GM18508 (cell line): ENCODE results near the gene MAP2K6.

ENCODE experiments used
- ATAC-seq: cut with Tn5 transposase; IDR thresholded peaks from one replicate; pipeline ENCODE4 v1.9.1; 2021; ENCODE audit warnings: moderate number of reproducible peaks; ENCODE audit not compliant: insufficient read depth, unreplicated experiment

The MAP2K6 gene

DNA sequence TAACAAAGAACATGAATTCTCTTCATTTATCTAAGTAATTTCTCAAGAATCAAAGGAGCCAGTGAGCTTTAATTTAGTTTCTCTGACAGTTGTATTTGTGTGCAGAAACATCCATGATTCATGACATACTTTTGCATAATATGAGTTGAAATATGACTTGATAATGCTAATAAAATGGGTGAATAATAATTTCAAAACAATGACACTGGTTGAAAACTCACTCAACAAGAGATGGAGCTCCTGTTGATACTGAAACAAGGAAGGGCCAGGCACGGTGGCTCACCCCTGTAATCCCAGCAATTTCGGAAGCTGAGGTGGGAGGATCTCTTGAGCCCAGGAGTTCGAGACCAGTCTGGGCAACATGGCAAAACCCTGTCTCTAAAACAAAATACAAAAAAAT lies 147.0 kb downstream of the MAP2K6 start:
- ATAC-seq = no peak

DNA sequence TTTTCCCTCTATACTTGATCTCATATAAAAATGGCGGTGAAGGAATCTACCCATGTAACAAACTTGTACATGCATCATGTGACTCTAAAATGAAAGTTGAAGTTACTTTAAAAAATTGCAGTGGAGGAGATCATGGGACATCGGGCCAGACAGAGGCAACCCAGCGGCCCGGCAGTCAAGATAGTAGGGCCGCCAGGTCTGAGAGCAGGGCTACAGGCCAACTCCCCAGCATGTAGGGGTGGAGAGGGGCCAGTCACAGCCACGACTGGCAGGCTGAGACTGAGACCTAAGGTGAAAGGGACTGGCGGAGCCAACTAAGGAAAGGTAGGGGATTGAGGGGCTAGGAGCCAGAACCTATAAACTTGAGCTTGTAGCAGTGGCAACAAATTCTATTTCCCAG lies 150.9 kb downstream of the MAP2K6 start:
- no peak for ATAC-seq

DNA sequence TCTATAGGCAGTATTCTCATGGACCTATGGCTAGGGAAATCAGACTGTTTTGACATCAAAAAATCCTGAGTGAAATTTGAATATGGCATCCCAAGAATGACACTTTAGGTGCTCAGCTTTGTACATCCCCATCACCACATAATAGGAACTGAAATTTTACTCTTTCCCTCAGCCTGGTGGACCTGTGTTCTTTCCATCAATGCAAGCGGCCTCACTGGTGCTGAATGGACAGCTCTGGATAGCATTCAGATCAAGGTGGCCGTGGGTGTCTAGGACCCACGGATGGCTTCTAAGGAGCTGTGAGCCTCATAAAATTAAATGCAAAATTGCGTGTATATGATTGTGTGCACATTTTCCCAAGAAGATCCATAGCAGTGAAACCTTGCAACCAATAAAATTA lies 152.6 kb downstream of the MAP2K6 start:
- ATAC-seq = no peak

DNA sequence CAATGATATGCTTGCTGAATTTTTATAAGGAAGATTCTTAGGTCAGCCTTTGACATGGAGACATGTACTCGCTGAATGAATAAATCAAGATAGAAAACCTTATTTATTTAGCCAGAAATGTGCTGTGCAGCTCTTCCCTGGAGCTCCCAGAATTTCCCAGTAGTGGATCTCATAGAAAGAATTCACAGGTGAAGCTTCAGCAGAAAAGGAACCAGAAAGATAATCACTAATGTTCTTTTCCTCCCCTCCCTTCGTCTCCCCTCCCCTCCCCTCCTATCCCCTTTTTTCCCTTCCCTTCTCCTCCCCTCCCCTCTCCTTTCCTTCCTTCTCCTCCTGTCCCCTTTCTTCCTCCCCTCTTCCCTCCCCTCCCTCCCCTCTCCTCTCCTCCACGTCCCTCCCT lies 158.2 kb downstream of the MAP2K6 start:
- no peak for ATAC-seq

DNA sequence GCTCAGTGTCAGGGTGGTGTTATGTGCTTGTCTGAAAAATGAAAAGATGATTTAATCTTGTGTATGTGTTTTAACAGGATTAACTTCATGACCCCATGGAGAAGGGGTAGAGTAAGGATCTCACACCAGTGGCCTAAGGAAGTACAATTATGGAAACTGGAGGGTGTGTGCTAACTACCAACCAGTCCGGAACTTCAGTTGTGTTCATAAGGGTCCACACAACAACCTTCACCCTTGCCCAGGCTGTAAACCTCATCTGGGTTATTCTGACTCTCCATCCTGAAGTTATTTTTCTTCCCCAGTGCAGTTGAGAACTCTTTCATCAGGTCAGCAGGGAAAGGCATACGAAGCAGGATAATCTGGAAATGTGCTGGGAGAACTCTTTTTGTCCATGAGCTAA lies 158.9 kb downstream of the MAP2K6 start:
- ATAC-seq = no peak

DNA sequence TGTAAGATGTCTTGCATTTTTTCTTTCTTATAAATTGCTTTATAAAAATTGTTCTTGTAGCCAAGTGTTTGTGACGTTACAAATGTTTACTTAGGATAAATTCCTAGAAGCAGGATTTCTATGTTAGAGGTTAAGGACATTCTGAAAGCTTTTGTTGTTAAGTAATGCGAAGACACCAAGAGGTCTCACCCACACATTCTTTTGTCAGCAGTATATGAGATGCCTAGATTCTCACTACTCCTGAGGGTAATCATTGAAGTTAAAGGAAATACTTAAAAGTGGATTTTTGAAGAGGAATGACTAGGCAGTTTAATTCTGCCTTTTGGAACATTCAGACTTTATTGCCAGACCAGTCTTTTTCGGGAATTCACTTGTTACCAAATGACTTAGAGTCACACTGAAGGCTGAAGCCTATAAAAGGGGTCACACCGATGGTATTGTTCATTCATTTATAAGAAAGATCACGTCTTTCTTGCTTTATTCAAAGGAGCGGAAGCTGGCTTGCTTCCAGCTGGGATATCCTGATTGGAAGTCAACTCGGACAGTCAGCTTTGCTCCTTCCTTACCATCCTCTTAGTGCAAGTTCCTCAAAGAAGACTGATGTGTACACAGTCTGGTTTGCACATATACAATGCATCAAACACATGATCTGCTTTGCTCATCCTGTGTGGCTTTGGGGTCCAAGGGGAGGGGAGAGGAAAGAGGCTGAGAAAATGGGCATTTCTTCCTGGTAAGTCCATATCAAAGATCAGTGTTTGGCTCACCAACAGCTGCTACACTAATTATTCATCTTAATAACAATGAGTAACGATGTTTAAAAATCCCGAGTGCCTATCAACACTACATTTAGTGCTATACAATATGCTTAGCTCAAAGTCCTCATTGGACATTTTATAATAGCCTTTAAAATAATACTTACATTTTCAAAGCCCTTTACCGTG lies 160.0 kb downstream of the MAP2K6 start:
- ATAC-seq = no peak

DNA sequence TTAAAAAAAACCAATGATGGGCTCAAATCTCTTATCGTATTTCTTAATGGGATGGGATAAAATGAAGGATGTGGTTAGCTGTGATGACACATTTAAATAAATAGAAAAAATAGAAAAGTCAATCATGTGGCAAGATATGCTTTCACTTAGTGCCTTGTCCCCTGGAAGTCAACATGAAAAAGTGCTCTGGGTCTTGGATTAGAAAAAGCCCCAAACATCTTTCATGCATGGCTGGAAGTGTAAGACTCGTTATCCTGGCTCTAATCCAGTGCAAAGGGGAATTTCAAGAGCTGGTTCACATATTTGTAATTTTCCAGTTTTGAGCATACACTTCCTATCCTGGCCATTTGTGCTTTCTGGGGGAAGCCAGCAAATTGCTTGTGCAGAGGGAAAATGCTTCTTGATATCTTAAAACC lies 160.9 kb downstream of the MAP2K6 start:
- no peak for ATAC-seq

DNA sequence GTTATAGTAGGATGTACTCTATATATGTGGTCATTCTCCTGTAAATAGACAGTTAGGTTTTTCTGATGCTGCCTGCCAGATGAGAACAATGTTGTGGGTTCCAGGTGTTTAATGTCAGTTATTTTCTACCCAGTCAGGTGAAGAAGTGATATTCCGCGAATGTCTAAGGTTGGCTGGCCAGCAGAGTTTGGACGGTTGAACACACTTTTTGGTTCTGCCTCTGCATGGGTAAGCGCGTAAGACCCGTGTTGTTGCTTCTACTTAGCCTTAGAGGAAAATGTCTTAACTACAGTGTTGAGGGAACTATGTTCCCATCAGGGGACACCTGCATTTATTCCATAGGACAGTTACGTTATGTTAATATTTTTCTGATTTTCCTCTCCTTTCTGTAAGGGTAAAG lies 162.6 kb downstream of the MAP2K6 start:
- no peak for ATAC-seq

DNA sequence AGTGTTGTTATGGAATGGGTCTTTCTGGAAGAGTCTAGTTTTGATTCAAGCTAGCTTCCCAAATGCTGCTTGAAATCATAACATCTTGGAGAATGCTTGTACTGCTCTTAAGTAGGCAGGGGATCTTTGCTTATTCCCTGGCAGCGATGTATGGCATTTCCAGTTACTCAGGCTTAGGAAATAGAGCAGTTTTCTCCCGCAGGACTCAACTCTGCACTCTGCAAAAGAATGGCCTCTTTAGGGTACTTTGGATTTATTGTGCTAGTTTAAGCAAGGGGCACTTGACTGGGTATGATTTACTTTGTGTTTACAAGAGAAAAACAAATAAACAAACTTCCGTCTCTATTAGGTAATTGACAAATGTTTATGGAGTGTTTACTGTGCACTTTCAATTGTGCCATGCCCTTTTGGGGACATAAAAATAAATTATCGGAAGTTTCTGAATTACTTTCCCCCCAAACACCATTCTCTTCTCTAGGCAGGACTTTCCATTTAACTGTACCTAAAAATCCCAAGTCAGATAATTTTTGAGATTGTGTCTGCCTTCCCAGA lies 164.0 kb downstream of the MAP2K6 start:
- ATAC-seq = no peak

DNA sequence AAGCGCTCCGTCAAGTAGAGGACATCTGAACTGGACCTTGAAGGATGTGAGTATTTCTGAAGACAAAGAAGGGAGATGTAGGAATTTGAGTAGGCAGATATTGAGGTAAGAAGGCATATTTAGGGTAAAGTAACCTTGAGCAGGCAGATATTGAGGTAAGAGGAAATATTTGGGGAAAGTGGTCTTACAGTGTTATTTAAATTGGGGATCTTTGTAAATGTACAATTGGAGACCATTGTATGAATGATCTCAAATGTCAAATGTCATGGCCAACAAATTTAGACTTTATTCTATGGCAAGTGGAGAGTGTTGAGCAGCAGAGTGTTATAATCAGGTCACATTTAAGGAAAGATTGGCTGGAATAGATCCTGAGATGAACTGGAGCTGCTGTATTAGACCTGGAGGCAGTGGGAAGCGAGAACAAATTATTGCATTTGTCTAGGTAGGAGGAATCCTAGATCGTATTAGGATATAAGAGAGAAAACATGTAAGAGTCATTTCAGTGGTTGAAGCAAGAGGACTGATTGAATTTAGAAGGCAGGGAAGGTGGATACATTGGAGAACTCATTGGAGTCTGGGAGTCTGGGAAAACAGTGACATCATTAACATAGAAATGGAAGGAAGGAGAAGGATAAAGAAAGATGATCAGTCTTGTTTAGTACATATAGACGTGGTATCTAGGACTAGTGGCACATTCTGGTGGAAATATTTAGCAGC lies 165.6 kb downstream of the MAP2K6 start:
- no peak for ATAC-seq

DNA sequence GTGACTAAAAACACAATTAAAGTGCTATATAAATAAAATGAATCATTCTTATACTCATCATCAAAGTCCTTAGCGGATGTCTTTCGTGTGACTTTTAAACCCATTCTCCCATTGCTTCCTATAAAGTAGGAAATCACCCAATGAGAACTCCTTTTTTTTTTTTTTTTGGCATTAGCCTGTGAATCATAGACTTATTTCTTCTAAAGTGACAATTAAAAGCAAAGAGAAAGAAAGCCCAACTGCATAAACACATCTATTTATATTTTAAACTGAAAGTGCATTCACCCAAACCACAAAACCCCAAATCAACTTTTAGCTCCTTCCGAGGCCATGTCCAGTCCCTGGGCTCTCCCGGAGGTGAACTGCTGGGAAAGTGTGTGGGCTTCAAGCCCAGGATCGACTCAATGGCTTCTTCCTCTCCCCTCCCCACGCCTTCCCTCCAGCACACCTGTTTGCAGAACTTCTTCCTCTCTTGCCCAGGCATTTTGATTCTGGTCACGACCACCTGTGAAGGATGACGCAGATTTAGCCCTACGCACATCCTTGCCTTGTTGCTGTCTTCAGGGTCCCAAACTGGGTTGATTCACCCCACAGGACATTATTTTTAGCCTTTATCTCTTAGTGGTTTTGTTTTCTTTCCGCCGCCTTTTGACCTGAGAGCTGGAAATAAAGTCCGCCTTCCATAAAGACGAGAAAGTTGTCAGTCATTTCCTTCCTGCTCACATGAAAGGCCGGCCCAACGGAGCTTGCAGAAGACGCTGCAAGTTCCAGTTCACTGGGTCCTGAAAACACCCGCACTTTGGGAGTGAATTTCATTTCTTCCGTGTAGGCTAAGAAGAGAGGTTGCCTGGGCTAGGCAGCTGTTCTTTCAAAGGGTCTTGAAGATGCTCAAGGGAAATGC lies 166.8 kb downstream of the MAP2K6 start:
- ATAC-seq = peak; percentile 45

DNA sequence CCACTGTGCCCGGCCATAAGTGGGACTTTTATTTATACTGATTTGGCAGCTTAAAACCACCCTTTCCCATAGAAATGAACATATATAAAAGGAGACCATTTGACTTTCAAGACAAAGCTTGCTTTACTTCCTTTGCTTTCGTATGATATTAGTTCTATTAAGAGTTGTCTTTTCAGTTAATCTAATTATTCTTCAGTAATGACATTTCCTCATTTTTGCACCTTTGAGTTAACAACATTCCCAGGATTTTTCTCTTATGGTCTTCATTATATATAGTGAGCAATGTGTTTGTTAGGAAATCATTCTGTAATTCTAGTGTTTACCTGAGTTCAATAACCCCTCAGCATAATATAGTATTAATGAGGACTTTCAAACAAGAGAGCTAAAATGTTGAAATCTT lies 173.8 kb downstream of the MAP2K6 start:
- ATAC-seq = no peak

DNA sequence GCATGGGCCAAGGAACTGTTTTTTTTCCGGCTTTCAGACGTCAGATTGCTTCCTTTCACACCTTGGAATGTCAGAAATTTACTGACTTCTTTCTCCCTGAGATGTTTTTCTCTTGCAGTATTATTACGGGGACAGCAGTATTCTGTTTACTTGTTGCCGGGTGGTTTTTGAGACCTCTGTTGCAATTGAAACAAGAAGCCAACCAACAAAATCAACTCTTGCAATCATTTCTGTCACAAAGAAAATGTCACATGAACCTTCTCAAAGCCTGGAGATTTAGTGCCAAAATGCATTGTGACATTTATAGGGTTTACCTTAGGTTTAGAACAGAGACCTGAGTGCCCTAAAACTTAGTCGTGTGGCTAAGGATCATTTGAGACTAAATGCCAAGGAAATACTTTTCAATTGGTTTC lies 174.3 kb downstream of the MAP2K6 start:
- ATAC-seq = no peak

DNA sequence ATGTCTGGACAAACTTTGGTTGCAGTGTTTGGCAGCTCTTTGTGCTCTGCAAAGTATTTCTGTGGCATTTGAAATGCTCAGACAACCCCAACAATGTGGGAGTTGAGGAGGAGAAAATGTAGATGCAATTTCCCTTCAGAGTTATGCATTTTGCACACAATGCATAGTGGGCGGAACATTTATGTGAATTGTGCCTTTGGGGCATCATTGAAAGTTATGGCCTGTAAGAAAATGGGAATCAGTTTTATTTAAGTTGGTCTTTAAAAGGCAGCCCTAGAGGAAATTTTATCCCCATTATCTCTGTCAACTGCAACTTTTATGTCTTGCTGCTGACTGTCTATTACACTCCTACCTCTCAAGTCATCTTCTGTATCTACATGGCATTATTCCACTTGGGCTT lies 176.2 kb downstream of the MAP2K6 start:
- no peak for ATAC-seq

DNA sequence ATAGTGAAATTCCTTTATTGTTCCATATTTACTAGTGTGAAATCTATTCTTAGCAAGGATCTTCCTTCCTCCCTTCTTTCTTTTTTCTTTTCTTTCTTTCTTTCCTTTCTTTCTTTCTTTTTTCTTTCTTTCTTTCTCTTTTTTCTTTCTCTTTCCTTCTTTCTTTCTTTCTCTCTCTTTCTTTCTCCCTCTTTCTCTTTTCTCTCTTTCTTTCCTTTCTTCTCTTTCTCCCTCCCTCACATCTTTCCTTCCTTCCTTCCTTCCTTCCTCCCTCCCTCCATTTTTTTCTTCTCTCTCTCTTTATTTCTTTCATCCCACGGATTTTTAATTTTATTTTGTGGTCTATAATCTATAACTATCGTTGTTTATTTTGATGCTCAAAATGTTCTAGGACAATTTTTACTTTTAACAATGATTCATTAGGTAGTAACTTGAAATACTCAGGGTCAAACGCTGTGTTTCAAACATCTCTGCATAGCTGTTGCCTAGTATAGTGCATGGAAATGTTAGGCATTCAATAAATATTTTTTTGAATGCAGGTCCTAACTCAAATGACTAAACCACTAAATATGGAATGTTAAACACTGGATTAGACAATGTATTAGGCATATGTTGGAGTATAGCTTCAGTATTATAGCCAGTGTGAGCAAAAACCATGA lies 178.3 kb downstream of the MAP2K6 start:
- ATAC-seq = no peak

DNA sequence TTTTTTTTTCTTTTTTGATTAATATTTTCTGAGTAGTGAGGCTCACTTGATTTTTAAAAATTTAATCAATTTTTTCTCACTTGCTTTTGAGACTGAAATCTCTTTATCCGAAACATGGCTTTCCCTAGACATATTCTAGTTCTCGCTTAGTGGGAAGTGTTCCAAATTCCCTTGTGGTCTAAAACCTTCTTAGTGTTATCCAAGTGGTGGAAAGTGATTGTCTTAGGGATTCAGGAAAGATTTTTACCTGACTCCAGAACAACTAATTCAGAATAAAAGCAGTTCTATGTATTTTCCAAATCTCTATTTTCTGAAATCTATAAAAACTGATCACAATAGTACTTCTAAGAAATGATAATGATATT lies 178.8 kb downstream of the MAP2K6 start:
- no peak for ATAC-seq

DNA sequence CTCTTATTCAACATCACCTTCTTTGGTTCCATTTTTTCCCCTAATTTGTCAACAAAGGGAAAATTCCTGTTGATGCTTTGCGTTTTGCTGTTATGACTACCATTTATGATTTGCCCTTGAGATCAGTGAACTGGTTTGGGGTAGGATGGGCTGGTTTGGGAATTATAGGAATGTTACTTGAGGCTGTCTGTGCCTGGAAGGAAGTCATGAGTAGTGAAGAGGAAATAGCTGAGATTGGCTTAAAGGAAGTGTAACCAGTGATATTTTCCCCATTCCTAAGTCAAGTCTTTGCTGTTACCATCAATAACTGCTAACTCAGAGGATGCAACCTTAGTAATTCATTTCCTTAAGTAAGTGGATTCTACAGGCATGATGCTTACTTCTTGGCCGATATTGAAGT lies 179.2 kb downstream of the MAP2K6 start:
- ATAC-seq = no peak

DNA sequence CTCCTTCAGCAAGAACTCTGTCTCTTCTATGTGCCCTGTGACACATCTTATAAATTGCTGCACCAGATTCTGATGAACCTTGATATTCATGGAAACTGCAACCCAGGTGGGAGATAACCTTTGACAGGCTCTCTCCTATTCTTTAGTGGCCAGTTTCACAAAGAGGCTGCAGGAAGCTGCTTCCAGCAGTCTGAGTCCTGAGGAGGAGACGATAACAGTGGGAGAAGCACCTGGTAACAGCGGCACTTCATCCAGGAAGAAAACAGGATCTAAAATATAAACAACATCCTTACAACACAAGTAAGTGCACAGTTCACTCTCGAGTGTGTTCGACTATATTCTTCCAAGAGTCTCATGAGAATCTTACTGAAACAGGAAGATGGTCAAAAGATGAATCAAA lies 180.1 kb downstream of the MAP2K6 start:
- no peak for ATAC-seq

DNA sequence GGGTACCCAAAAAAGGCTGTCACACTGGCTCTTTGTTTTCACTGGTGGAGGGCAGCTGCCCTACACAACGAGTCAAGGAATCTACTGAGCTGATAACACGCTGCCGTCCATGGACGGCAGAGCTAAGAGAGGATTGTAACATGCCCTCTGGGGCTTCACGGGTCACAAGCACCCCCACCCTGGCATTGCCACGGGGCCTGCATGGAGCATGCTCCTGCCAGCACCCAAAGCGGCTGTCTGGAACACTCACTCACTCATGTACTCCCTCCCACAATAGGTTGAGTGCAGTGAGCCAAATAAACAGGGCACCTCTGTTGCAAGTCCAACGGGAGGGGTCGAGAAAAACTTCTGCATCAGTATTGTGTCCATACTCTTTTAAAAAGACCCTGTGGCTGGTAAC lies 181.6 kb downstream of the MAP2K6 start:
- no peak for ATAC-seq
